Stimulated activated CD4-positive, alpha-beta T cell treated with anti-CD3 and anti-CD28 coated beads, Interleukin-12 subunit alpha, Interleukin-12 subunit beta, amount 100 ng/mL, for 48 hours (primary cell): Measurements from ENCODE around the gene CHST3.

Experiments used
- DNase-seq, 3 donors: peaks; one replicate each; pipeline ENCODE4 v3.0.0-alpha.2; 2020; ENCODE audit warnings: low read depth in 2 of 3, low spot score in 1 of 3

The CHST3 gene

GRCh38 chr10:72009051-72009424, 44.8 kb downstream of the CHST3 start:
- no peak for DNase-seq

GRCh38 chr10:72009425-72010081, 45.4 kb downstream of the CHST3 start:
- DNase-seq, result no peak

- no peak for DNase-seq
Observed at GRCh38 chr10:72010234-72010973, 46.2 kb downstream of the CHST3 start.

- DNase-seq, result no peak
Observed at GRCh38 chr10:72011016-72011415, 46.8 kb downstream of the CHST3 start.

- no peak for DNase-seq
Observed at GRCh38 chr10:72011468-72011867, 47.3 kb downstream of the CHST3 start.

GRCh38 chr10:72011976-72012512, 47.8 kb downstream of the CHST3 start:
- DNase-seq, result no peak

GRCh38 chr10:72012796-72013195, 48.6 kb downstream of the CHST3 start:
- DNase-seq, result no peak

GRCh38 chr10:72013202-72013945, 49.2 kb downstream of the CHST3 start:
- no peak for DNase-seq

GRCh38 chr10:72014197-72014596, 50.0 kb downstream of the CHST3 start:
- DNase-seq, result no peak

GRCh38 chr10:72014785-72015480, 50.7 kb downstream of the CHST3 start:
- no peak for DNase-seq

GRCh38 chr10:72015841-72016240, 51.6 kb downstream of the CHST3 start:
- DNase-seq, result no peak

GRCh38 chr10:72016608-72017300, 52.6 kb downstream of the CHST3 start:
- DNase-seq, result no peak

GRCh38 chr10:72019085-72019876, 55.1 kb downstream of the CHST3 start:
- no peak for DNase-seq

GRCh38 chr10:72020914-72021809, 57.0 kb downstream of the CHST3 start:
- no peak for DNase-seq

GRCh38 chr10:72022228-72022627, 58.0 kb downstream of the CHST3 start:
- DNase-seq, result no peak

- no peak for DNase-seq
Observed at GRCh38 chr10:72024596-72024995, 60.4 kb downstream of the CHST3 start.

GRCh38 chr10:72025400-72025799, 61.2 kb downstream of the CHST3 start:
- no peak for DNase-seq

GRCh38 chr10:72025832-72026231, 61.6 kb downstream of the CHST3 start:
- no peak for DNase-seq
